H1 (cell line): Measurements from ENCODE around the gene HIVEP3.

Experiments used
- CHD2 ChIP-seq: IDR thresholded peaks from 2 replicates; pipeline ENCODE4 v1.6.1; 2012; ENCODE audit warnings: low read length, improper control_type of control experiment
- CREB1 ChIP-seq: IDR thresholded peaks from 2 replicates; pipeline ENCODE4 v1.6.1; 2012; ENCODE audit warnings: inconsistent platforms
- EP300 ChIP-seq, 2 experiments: IDR thresholded peaks; 1 replicate in 1 of 2; 2 replicates in 1 of 2; pipeline ENCODE4 v1.6.1; 2011 to 2012; ENCODE audit warnings: low read depth in 2 of 2, low read length in 2 of 2, mild to moderate bottlenecking in 2 of 2, borderline replicate concordance in 1 of 2, inconsistent platforms in 1 of 2, moderate library complexity in 1 of 2
- NRF1 ChIP-seq: IDR thresholded peaks from 2 replicates; pipeline ENCODE4 v1.6.1; 2011; ENCODE audit warnings: mild to moderate bottlenecking, low read depth, low read length, improper control_type of control experiment
- POLR2AphosphoS5 ChIP-seq: IDR thresholded peaks from 2 replicates; pipeline ENCODE4 v1.6.1; 2011; ENCODE audit warnings: low read depth, low read length
- RXRA ChIP-seq: IDR thresholded peaks from 2 replicates; pipeline ENCODE4 v1.6.1; 2011; ENCODE audit warnings: low read depth, mild to moderate bottlenecking, low read length, moderate library complexity; ENCODE audit not compliant: insufficient read depth
- SIN3A ChIP-seq, 2 experiments: IDR thresholded peaks in 1 of 2; conservative IDR thresholded peaks in 1 of 2; 2 replicates each; pipeline ENCODE4 v1.6.1; 2011 to 2012; ENCODE audit warnings: low read length in 2 of 2, improper control_type of control experiment in 1 of 2, low read depth in 1 of 2, mild to moderate bottlenecking in 1 of 2
- TF ChIP-seq, protein P1 (sequence below), 3 experiments: IDR thresholded peaks; 1 replicate in 2 of 3; 2 replicates in 1 of 3; pipeline versions ENCODE4 v1.5.1 to v1.6.1; 2011; ENCODE audit warnings: low read length in 3 of 3, mild to moderate bottlenecking in 3 of 3, inconsistent platforms in 2 of 3, low read depth in 1 of 3, moderate library complexity in 1 of 3; ENCODE audit not compliant: insufficient read depth in 1 of 3; ENCODE audit errors: control extremely low read depth in 1 of 3
- TF ChIP-seq, protein P2 (sequence below): IDR thresholded peaks from 2 replicates; pipeline ENCODE4 v1.6.1; 2012; ENCODE audit warnings: low read length, inconsistent platforms
- TF ChIP-seq, protein P3 (sequence below): IDR thresholded peaks from 2 replicates; pipeline ENCODE4 v1.6.1; 2012; ENCODE audit warnings: inconsistent platforms

DNA sequence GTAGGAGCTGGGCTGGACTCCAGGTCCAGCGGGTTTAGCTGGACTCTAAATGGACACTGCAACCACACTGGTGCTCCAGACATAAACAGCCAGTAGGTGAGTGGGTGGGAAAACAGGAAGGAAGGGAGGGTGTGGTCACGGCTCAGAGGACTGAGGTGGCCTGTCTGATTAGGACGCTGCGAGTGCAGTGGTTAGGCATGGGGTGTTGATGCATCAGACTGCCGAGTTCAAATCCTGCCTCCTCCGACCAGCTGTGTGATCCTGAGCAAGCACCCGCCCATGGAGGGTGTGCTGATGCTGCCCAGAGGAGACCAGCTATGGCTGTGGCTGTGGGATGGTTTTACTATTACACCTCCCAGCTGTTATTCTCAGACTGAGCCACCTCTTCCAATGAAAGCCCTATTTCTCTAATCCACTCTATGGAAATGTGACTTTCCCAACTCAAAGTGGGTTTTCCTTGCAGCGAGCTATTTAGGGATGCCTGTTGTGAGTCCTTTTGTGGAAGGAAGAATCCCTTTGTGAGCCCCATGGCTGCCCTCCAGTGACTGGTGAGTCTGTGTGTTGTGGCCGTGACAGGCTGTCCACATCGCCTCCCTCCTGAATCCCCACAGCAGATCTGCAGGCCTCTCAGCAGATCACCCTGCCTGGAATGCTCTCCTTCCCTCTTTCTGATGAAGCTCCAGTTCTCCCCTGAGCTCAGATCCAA, 377.7 kb downstream of the HIVEP3 start:
- TF ChIP-seq CHD2 (no peak), CREB1 (no peak), POLR2AphosphoS5 (no peak), NRF1 (no peak), SIN3A (conservative IDR thresholded peaks at IDR 0.05 in 1 of 2, IDR thresholded peaks at IDR 0.05 in 1 of 2; ENCODE audit: low read depth in 1 of 2, low read length in 2 of 2) (no peak), RXRA (no peak), EP300 (IDR thresholded peaks at IDR 0.05; ENCODE audit: borderline replicate concordance in 1 of 2, low read depth in 2 of 2, low read length in 2 of 2) (no peak)
- TF ChIP-seq, protein P1, sequence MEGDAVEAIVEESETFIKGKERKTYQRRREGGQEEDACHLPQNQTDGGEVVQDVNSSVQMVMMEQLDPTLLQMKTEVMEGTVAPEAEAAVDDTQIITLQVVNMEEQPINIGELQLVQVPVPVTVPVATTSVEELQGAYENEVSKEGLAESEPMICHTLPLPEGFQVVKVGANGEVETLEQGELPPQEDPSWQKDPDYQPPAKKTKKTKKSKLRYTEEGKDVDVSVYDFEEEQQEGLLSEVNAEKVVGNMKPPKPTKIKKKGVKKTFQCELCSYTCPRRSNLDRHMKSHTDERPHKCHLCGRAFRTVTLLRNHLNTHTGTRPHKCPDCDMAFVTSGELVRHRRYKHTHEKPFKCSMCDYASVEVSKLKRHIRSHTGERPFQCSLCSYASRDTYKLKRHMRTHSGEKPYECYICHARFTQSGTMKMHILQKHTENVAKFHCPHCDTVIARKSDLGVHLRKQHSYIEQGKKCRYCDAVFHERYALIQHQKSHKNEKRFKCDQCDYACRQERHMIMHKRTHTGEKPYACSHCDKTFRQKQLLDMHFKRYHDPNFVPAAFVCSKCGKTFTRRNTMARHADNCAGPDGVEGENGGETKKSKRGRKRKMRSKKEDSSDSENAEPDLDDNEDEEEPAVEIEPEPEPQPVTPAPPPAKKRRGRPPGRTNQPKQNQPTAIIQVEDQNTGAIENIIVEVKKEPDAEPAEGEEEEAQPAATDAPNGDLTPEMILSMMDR (IDR thresholded peaks at IDR 0.05; ENCODE audit: control extremely low read depth in 1 of 3, insufficient read depth in 1 of 3, low read depth in 1 of 3, low read length in 3 of 3) = no peak
- TF ChIP-seq, protein P2, sequence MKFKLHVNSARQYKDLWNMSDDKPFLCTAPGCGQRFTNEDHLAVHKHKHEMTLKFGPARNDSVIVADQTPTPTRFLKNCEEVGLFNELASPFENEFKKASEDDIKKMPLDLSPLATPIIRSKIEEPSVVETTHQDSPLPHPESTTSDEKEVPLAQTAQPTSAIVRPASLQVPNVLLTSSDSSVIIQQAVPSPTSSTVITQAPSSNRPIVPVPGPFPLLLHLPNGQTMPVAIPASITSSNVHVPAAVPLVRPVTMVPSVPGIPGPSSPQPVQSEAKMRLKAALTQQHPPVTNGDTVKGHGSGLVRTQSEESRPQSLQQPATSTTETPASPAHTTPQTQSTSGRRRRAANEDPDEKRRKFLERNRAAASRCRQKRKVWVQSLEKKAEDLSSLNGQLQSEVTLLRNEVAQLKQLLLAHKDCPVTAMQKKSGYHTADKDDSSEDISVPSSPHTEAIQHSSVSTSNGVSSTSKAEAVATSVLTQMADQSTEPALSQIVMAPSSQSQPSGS = no peak
- TF ChIP-seq, protein P3, sequence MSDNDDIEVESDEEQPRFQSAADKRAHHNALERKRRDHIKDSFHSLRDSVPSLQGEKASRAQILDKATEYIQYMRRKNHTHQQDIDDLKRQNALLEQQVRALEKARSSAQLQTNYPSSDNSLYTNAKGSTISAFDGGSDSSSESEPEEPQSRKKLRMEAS = no peak
